Tibial artery (tissue), 4 donors: ENCODE data around the gene RAB11FIP4.

Source experiments
- DNase-seq, 2 donors: peaks; one replicate each; pipeline ENCODE4 v3.0.0-alpha.2; 2019
- H3K27ac ChIP-seq, 2 donors: fragments of 200-600 bp; sonication (generic) in 1 of 2; 1 replicate in 1 of 2; 2 replicates in 1 of 2; pipeline ENCODE4 v1.5.1; 2018 to 2019; ENCODE audit warnings: mild to moderate bottlenecking in 1 of 2
- H3K27me3 ChIP-seq, 2 donors: fragments of 200-600 bp; sonication (generic) in 1 of 2; one replicate each; pipeline versions ENCODE4 v1.5.1 to v1.6.0; 2016 to 2019
- H3K36me3 ChIP-seq, 3 donors: fragments of 200-600 bp; sonication (generic) in 2 of 3; one replicate each; pipeline ENCODE4 v1.5.1; 2016 to 2019; ENCODE audit warnings: mild to moderate bottlenecking in 2 of 3
- H3K4me1 ChIP-seq, 4 donors: fragments of 200-600 bp; sonication (generic) in 2 of 4; 1 replicate in 3 of 4; 2 replicates in 1 of 4; pipeline ENCODE4 v1.5.1; 2016 to 2019
- H3K4me3 ChIP-seq, 2 donors: fragments of 200-600 bp; sonication (generic) in 1 of 2; 1 replicate in 1 of 2; 2 replicates in 1 of 2; pipeline ENCODE4 v1.5.1; 2018 to 2019; ENCODE audit warnings: mild to moderate bottlenecking in 2 of 2
- H3K9me3 ChIP-seq, 3 donors: fragments of 200-600 bp; sonication (generic) in 1 of 3; one replicate each; pipeline ENCODE4 v1.5.1; 2016 to 2019
- intact Hi-C: fragments of 100-400 bp; cut with DNase I; formaldehyde crosslinking; loops from one replicate; pipeline ENCODE4 v1.15.0; 2023; ENCODE audit warnings: low total_unique reads
- TF ChIP-seq, protein P1 (sequence below), 2 experiments: fragments of 200-600 bp in 1 of 2; fragments of 450-650 bp in 1 of 2; IDR thresholded peaks; one replicate each; pipeline ENCODE4 v1.5.1; 2017 to 2019; ENCODE audit warnings: antibody characterized with exemption in 2 of 2, mild to moderate bottlenecking in 1 of 2, moderate library complexity in 1 of 2

The RAB11FIP4 gene

DNA sequence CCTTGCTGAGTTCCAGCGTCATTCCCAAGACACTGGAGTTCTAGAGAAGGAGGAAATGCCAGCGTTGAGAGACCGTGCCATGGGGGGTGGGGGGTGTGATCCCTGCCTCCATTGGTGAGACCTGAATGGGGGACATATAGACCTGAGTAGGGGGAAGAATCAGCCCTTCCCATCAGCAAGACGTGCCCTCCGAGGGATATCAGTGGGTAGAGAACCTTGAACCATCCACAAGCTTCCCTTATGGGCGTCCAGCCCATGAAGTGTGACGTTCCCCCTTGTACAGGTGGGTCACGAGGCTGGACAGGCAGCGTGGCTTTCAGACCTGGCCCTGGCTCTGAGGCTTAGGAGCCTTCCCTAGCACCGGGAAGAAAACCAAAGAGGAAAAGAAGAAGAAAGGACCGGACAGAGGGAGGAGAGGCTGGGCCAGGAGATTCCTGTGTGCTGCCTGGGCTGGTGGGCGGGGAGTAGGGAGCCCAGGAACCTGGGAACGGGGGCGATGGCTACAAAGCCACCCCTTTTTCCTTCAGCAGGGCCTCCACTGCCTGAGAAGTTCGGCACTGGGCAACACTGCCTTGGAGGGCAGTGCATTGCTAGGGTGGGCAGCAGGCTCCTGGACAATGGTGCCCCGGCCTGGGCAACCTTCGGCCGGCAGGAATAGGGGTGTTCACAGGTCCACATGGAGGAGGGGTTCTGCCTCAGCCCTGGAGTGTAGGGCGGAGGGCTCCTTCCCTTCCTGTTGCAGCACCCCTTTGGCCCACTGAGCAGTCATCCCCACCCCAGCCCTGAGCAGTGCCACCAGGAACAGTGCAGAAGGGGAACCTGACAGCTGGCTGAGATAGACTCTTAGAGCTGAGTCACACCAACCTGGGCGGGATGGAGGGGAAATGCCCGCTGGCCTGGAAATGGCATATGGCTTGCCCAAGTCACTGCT, 7.2 kb downstream of the RAB11FIP4 start:
- H3K36me3 ChIP-seq: no peaks in the 10 kb centered on the region
- TF ChIP-seq, protein P1, sequence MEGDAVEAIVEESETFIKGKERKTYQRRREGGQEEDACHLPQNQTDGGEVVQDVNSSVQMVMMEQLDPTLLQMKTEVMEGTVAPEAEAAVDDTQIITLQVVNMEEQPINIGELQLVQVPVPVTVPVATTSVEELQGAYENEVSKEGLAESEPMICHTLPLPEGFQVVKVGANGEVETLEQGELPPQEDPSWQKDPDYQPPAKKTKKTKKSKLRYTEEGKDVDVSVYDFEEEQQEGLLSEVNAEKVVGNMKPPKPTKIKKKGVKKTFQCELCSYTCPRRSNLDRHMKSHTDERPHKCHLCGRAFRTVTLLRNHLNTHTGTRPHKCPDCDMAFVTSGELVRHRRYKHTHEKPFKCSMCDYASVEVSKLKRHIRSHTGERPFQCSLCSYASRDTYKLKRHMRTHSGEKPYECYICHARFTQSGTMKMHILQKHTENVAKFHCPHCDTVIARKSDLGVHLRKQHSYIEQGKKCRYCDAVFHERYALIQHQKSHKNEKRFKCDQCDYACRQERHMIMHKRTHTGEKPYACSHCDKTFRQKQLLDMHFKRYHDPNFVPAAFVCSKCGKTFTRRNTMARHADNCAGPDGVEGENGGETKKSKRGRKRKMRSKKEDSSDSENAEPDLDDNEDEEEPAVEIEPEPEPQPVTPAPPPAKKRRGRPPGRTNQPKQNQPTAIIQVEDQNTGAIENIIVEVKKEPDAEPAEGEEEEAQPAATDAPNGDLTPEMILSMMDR (IDR thresholded peaks at IDR 0.05): no peak
- H3K4me3 ChIP-seq: no peak overlapping the region
- H3K9me3 ChIP-seq: no peaks in the 10 kb centered on the region
- no peak overlapping the region for H3K27ac ChIP-seq
- H3K27me3 ChIP-seq: peaks cover 0 to 58% of the 10 kb centered on the region in 2 donors
- peak in 1 of 2 donors; percentile 48 for DNase-seq
- intact Hi-C loops: no loop called here
- H3K4me1 ChIP-seq: no peaks in the 10 kb centered on the region

DNA sequence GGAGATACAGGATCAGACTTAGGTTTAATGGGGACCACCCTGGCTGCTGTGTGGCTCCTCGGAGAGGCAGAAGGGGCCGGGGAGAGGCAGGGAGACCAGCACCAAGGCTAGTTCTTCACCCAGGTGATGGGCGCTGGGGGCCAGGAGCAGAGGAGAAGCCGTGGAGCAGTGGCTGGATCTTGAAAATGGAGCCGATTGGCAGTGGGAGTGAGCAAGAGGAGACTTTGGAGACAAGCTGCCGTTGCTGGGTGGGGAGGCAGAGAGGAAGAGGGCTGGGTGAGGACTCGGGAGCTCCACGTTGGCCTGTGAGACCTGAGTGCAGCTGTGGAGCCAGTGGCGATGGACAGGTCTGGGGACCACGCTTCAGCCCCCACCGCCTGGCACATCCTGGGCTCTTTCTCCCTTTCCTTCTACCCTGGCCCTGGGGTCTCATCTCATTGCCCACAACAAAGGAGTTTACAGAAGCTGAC, 9.0 kb downstream of the RAB11FIP4 start:
- H3K27ac ChIP-seq: no peak overlapping the region
- peak in 1 of 2 donors; percentile 51 for DNase-seq
- TF ChIP-seq, protein P1 (IDR thresholded peaks at IDR 0.05): no peak
- no peaks in the 10 kb centered on the region for H3K4me1 ChIP-seq
- no peaks in the 10 kb centered on the region for H3K36me3 ChIP-seq
- no peaks in the 10 kb centered on the region for H3K9me3 ChIP-seq
- intact Hi-C loops: no loop called here
- no peak overlapping the region for H3K4me3 ChIP-seq
- peaks cover 0 to 48% of the 10 kb centered on the region in 2 donors for H3K27me3 ChIP-seq

DNA sequence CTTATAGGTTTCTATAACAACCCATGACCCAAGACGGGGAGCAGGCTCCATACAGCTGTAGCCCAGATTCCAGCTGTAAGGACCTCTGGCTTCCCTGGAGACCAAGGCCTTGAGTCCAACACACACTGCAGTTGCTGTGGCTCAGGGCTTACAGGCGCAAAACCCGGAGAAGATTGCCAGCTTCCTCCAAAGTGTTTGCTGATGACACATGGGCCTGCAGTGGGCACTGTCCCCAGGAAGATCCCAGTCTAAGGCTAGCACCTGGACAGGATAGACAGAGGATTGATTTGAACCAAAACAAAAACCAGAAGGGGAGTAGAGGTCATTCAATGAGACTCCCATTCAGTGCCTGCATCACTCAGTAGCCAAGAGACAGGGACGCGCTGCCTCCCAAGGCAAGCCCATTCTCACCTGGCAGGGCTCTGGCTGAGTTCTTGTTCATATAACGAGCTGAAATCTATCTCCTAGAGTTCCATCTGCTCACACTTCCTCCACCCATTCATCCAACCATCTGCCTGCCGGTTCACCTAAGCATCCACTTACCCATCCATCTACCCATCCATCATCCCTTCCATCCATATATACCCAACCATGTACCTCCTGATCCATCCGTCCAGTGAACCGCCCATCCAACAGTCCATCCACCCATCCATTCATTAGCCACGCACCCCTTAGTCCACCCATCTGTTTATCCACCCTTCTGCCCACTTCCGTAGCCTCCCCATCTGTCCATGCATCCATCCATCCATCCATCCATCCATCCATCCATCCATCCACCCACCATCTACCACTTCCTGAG, 10.2 kb downstream of the RAB11FIP4 start:
- intact Hi-C loops: no loop called here
- TF ChIP-seq, protein P1 (IDR thresholded peaks at IDR 0.05): no peak
- Histone ChIP-seq H3K27ac (no peak overlapping the region), H3K4me1 (no peaks in the 10 kb centered on the region), H3K9me3 (no peaks in the 10 kb centered on the region), H3K27me3 (peaks cover 0 to 38% of the 10 kb centered on the region in 2 donors), H3K36me3 (no peaks in the 10 kb centered on the region), H3K4me3 (no peak overlapping the region)
- DNase-seq: peak in 1 of 2 donors; percentile 31

GRCh38 chr17:31404028-31404949, 12.8 kb downstream of the RAB11FIP4 start:
- no peak overlapping the region for H3K4me3 ChIP-seq
- peaks cover 0 to 24% of the 10 kb centered on the region in 2 donors for H3K27me3 ChIP-seq
- no peaks in the 10 kb centered on the region for H3K4me1 ChIP-seq
- DNase-seq: peak in 1 of 2 donors; percentile 56
- intact Hi-C loops: no loop called here
- H3K36me3 ChIP-seq: no peaks in the 10 kb centered on the region
- no peak overlapping the region for H3K27ac ChIP-seq
- no peaks in the 10 kb centered on the region for H3K9me3 ChIP-seq
- TF ChIP-seq, protein P1 (IDR thresholded peaks at IDR 0.05): no peak

GRCh38 chr17:31405890-31406371, 14.5 kb downstream of the RAB11FIP4 start:
- no peak for DNase-seq
- intact Hi-C loops: no loop called here
- TF ChIP-seq, protein P1 (IDR thresholded peaks at IDR 0.05): no peak
- H3K36me3 ChIP-seq: no peaks in the 10 kb centered on the region
- H3K4me3 ChIP-seq: no peak overlapping the region
- H3K27me3 ChIP-seq: peaks cover 0 to 26% of the 10 kb centered on the region in 2 donors
- H3K4me1 ChIP-seq: no peaks in the 10 kb centered on the region
- H3K27ac ChIP-seq: no peak overlapping the region
- no peaks in the 10 kb centered on the region for H3K9me3 ChIP-seq
